DND-41 (cell line): ENCODE data around the gene SLC25A21.

ENCODE experiments used
- ATAC-seq: fragments of 200-7000 bp; cut with Tn5 transposase; 3 replicates; pipeline ENCODE4 v1.9.1; 2021; ENCODE audit warnings: low read depth; ENCODE audit not compliant: insufficient read depth
- DNase-seq: peaks from one replicate; pipeline ENCODE4 v3.0.0-alpha.2; 2020
- H2AFZ ChIP-seq: 2 replicates; pipeline ENCODE4 v1.6.0; 2012; ENCODE audit warnings: low read depth, low read length
- H3K27ac ChIP-seq: 2 replicates; pipeline ENCODE4 v1.5.1; 2012; ENCODE audit warnings: low read length, inconsistent platforms
- H3K27me3 ChIP-seq: fragments of 200-600 bp; sonication (generic); 2 replicates; pipeline ENCODE4 v1.6.0; 2012; ENCODE audit warnings: low read length, mild to moderate bottlenecking, inconsistent platforms; ENCODE audit not compliant: insufficient read depth, poor library complexity
- H3K36me3 ChIP-seq: 2 replicates; pipeline ENCODE4 v1.5.1; 2012; ENCODE audit warnings: low read length, inconsistent platforms; ENCODE audit not compliant: insufficient read depth
- H3K4me1 ChIP-seq: 2 replicates; pipeline ENCODE4 v1.5.1; 2012; ENCODE audit warnings: mild to moderate bottlenecking, low read length; ENCODE audit not compliant: insufficient read depth
- H3K4me2 ChIP-seq: 2 replicates; pipeline ENCODE4 v1.6.0; 2012; ENCODE audit warnings: mild to moderate bottlenecking, moderate library complexity, low read length, inconsistent platforms; ENCODE audit not compliant: insufficient read depth
- H3K4me3 ChIP-seq, 2 experiments: fragments of 200-600 bp in 1 of 2; shearing (Covaris generic) in 1 of 2; 2 replicates each; pipeline ENCODE4 v1.5.1; 2012 to 2016; ENCODE audit warnings: inconsistent platforms in 2 of 2, low read length in 2 of 2, mild to moderate bottlenecking in 2 of 2, low read depth in 1 of 2, moderate library complexity in 1 of 2
- H3K79me2 ChIP-seq: 2 replicates; pipeline ENCODE4 v1.6.0; 2012; ENCODE audit warnings: low read length, inconsistent platforms; ENCODE audit not compliant: insufficient read depth
- H3K9ac ChIP-seq: 2 replicates; pipeline ENCODE4 v1.6.0; 2012; ENCODE audit warnings: low read depth, mild to moderate bottlenecking, inconsistent platforms, low read length, moderate library complexity
- H3K9me3 ChIP-seq: 2 replicates; pipeline ENCODE4 v1.5.1; 2012; ENCODE audit warnings: low read length, moderate library complexity, mild to moderate bottlenecking, inconsistent platforms; ENCODE audit not compliant: insufficient read depth, severe bottlenecking
- H4K20me1 ChIP-seq: 2 replicates; pipeline ENCODE4 v1.6.0; 2012; ENCODE audit warnings: low read length; ENCODE audit not compliant: insufficient read depth
- EZH2 ChIP-seq: IDR thresholded peaks from 3 replicates; pipeline ENCODE4 v1.6.1; 2012; ENCODE audit warnings: borderline replicate concordance, low read depth, mild to moderate bottlenecking, moderate library complexity, low read length, inconsistent platforms; ENCODE audit not compliant: severe bottlenecking
- TF ChIP-seq, protein P1 (sequence below): IDR thresholded peaks from 2 replicates; pipeline ENCODE4 v1.5.1; 2012; ENCODE audit warnings: borderline replicate concordance, low read length, moderate library complexity, mild to moderate bottlenecking; ENCODE audit not compliant: poor library complexity, severe bottlenecking; ENCODE audit errors: extremely low read depth

The SLC25A21 gene

GRCh38 chr14:37118673-37119366 is 53.6 kb downstream of the SLC25A21 start:
- ATAC-seq = no peak
- Histone ChIP-seq H3K4me2 (no peak overlapping the region), H3K4me1 (no peaks in the 10 kb centered on the region), H3K36me3 (no peaks in the 10 kb centered on the region), H2AFZ (no peak overlapping the region), H3K9ac (no peak overlapping the region), H3K9me3 (no peaks in the 10 kb centered on the region), H3K27ac (no peak overlapping the region), H3K27me3 (no peaks in the 10 kb centered on the region), H4K20me1 (no peaks in the 10 kb centered on the region), H3K79me2 (no peaks in the 10 kb centered on the region), H3K4me3 (no peak overlapping the region)
- TF ChIP-seq, protein P1, sequence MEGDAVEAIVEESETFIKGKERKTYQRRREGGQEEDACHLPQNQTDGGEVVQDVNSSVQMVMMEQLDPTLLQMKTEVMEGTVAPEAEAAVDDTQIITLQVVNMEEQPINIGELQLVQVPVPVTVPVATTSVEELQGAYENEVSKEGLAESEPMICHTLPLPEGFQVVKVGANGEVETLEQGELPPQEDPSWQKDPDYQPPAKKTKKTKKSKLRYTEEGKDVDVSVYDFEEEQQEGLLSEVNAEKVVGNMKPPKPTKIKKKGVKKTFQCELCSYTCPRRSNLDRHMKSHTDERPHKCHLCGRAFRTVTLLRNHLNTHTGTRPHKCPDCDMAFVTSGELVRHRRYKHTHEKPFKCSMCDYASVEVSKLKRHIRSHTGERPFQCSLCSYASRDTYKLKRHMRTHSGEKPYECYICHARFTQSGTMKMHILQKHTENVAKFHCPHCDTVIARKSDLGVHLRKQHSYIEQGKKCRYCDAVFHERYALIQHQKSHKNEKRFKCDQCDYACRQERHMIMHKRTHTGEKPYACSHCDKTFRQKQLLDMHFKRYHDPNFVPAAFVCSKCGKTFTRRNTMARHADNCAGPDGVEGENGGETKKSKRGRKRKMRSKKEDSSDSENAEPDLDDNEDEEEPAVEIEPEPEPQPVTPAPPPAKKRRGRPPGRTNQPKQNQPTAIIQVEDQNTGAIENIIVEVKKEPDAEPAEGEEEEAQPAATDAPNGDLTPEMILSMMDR = no peak
- no peak for TF ChIP-seq EZH2
- DNase-seq = no peak

- no peaks in the 10 kb centered on the region for H3K27me3 ChIP-seq
- H3K36me3 ChIP-seq = no peaks in the 10 kb centered on the region
- ATAC-seq (no peak), DNase-seq (no peak)
- H3K4me1 ChIP-seq = no peaks in the 10 kb centered on the region
- no peak overlapping the region for H3K27ac ChIP-seq
- TF ChIP-seq, protein P1 = no peak
- no peak for TF ChIP-seq EZH2
- H3K9me3 ChIP-seq = no peaks in the 10 kb centered on the region
- no peaks in the 10 kb centered on the region for H4K20me1 ChIP-seq
- no peak overlapping the region for H3K4me2 ChIP-seq
- no peak overlapping the region for H2AFZ ChIP-seq
- H3K79me2 ChIP-seq = no peaks in the 10 kb centered on the region
- no peak overlapping the region for H3K4me3 ChIP-seq
- no peak overlapping the region for H3K9ac ChIP-seq
These were observed 55.2 kb downstream of the SLC25A21 start for GRCh38 chr14:37116933-37117849.

GRCh38 chr14:37115406-37115805 is 57.0 kb downstream of the SLC25A21 start:
- Histone ChIP-seq H3K27me3 (no peaks in the 10 kb centered on the region), H3K9me3 (no peaks in the 10 kb centered on the region), H3K79me2 (no peaks in the 10 kb centered on the region), H3K36me3 (no peaks in the 10 kb centered on the region), H3K4me1 (no peaks in the 10 kb centered on the region), H3K27ac (no peak overlapping the region), H3K4me2 (no peak overlapping the region), H3K9ac (no peak overlapping the region), H3K4me3 (no peak overlapping the region), H4K20me1 (no peaks in the 10 kb centered on the region), H2AFZ (no peak overlapping the region)
- TF ChIP-seq, protein P1 = no peak
- no peak for TF ChIP-seq EZH2
- ATAC-seq = no peak
- no peak for DNase-seq
